ENCODE data around the gene ACAA2. TPM values are rescaled to one million over a fixed set of nuclear protein-coding genes. Genes with fewer than 3 reads are reported as not detected.

ACAA2 gene
- total RNA-seq, 1 experiment from 2014 or later: 50.8 TPM

DNA sequence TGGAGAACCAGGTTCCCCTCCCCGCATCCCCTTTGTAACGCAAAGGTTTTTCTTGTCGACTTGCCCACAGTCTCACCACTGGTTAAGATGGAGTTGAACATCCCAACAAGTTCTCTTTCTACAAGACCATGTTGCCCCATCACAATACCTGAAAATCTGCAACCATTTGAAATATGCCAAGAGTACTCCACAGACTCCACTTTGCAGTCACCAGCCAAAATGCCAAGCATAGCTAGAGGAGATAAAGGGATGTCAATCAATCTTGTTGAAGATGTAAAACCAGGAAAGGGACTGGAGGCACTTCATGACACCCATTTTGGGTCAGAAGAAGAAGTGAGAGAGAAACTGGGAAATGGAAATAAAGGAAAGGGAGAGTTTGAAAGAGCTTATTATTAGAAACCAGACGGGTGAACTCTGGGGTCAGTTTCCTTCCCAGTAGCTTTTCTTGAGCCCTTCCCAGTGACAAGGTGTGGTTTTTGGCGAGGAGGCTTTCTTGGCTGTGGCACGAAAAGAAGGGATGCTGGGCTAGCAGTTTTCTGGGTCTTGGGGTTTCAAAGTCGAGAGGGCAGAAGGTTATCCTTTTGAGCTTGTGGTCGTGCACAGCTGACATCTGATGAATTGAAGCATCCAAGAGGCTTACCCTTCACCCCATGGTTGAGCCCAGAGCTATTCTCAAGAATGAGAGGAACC is 79.3 kb downstream of the ACAA2 start:
- no peak overlapping the region for H3K27ac ChIP-seq (ENCODE audit: low read length)
- CTCF ChIA-PET: no interaction called here
- H3K4me3 ChIP-seq (ENCODE audit: low read depth in 2 of 2, low read length in 2 of 2): no peak overlapping the region
- in situ Hi-C loops (cut with HindIII; ENCODE audit: low pct_unique_long_range_greater_than_20kb, low sequenced_read_pairs) (no loop called here), intact Hi-C loops (cut with micrococcal nuclease; ENCODE audit: unreplicated experiment) (no loop called here)
- no peaks in the 10 kb centered on the region for H3K27me3 ChIP-seq (ENCODE audit: control insufficient read depth, insufficient read depth, low read length)
- no peaks in the 10 kb centered on the region for H3K9me3 ChIP-seq (ENCODE audit: control insufficient read depth, insufficient read depth, low read depth, low read length)
- H3K4me1 ChIP-seq (ENCODE audit: control insufficient read depth, insufficient read depth, low read length): no peaks in the 10 kb centered on the region
- TF ChIP-seq REST (IDR thresholded peaks at IDR 0.05; ENCODE audit: insufficient read depth in 1 of 2, low read depth in 2 of 2, low read length in 1 of 2): no peak
- TF ChIP-seq CTCF (IDR thresholded peaks at IDR 0.05): no peak
- TF ChIP-seq POLR2AphosphoS5 (IDR thresholded peaks at IDR 0.05; ENCODE audit: low read depth, low read length): no peak
- TF ChIP-seq TCF7L2 (IDR thresholded peaks at IDR 0.05; ENCODE audit: low read depth, low read length): no peak
- no peak for TF ChIP-seq SIN3A (IDR thresholded peaks at IDR 0.05; ENCODE audit: borderline replicate concordance, insufficient read depth, low read depth, low read length)
- ATAC-seq (no peak), DNase-seq (ENCODE audit: low read depth, low spot score) (no peak)
- POLR2A ChIA-PET: no interaction called here
- H3K36me3 ChIP-seq (ENCODE audit: control insufficient read depth, insufficient read depth, low read length): no peaks in the 10 kb centered on the region
- BruUV-seq (replicated peaks): no TSS peak

GRCh38 chr18:49733321-49733720 is 80.0 kb downstream of the ACAA2 start:
- intact Hi-C loops (cut with micrococcal nuclease; ENCODE audit: unreplicated experiment): no loop called here
- POLR2A ChIA-PET: no interaction called here
- BruUV-seq (replicated peaks): no TSS peak
- Histone ChIP-seq H3K4me3 (ENCODE audit: low read depth in 2 of 2, low read length in 2 of 2) (no peak overlapping the region), H3K4me1 (ENCODE audit: control insufficient read depth, insufficient read depth, low read length) (no peaks in the 10 kb centered on the region), H3K27me3 (ENCODE audit: control insufficient read depth, insufficient read depth, low read length) (no peaks in the 10 kb centered on the region), H3K27ac (ENCODE audit: low read length) (no peak overlapping the region), H3K36me3 (ENCODE audit: control insufficient read depth, insufficient read depth, low read length) (no peaks in the 10 kb centered on the region), H3K9me3 (ENCODE audit: control insufficient read depth, insufficient read depth, low read depth, low read length) (no peaks in the 10 kb centered on the region)
- in situ Hi-C loops (cut with HindIII; ENCODE audit: low pct_unique_long_range_greater_than_20kb, low sequenced_read_pairs): no loop called here
- TF ChIP-seq CTCF (IDR thresholded peaks at IDR 0.05) (no peak), SIN3A (IDR thresholded peaks at IDR 0.05; ENCODE audit: borderline replicate concordance, insufficient read depth, low read depth, low read length) (no peak), REST (IDR thresholded peaks at IDR 0.05; ENCODE audit: insufficient read depth in 1 of 2, low read depth in 2 of 2, low read length in 1 of 2) (no peak), TCF7L2 (IDR thresholded peaks at IDR 0.05; ENCODE audit: low read depth, low read length) (no peak), POLR2AphosphoS5 (IDR thresholded peaks at IDR 0.05; ENCODE audit: low read depth, low read length) (no peak)
- DNase-seq (ENCODE audit: low read depth, low spot score) (no peak), ATAC-seq (no peak)
- CTCF ChIA-PET: no interaction called here
